T-helper 2 cell treated with Interferon-gamma antibody and Interleukin-4, amounts not matched to agents 100 ng/mL and 5 ng/mL, for 36 hours (primary cell): ENCODE results near the gene DCHS1. TPM values are rescaled to one million over a fixed set of nuclear protein-coding genes. Genes with fewer than 3 reads are reported as not detected.

Experiments used
- intact Hi-C: fragments of 100-400 bp; cut with micrococcal nuclease; formaldehyde crosslinking; loops from one replicate; pipeline ENCODE4 v1.15.1; 2023
- total RNA-seq: library from RNA; stranded (reverse); gene quantifications from 2 replicates; pipeline ENCODE4 v1.2.3, GENCODE V29; 2022

The DCHS1 gene
- total RNA-seq, 1 donor from 2014 or later, result 0.45 TPM

- intact Hi-C loops, result loop anchor here (5.0 kb wide), 1 partner anchor 35 kb away; the partner anchor contains the start of gene MRPL17
Observed at GRCh38 chr11:6646918-6647679, 8.5 kb downstream of the DCHS1 start.

GRCh38 chr11:6646576-6646917, 9.1 kb downstream of the DCHS1 start:
- intact Hi-C loops, result loop anchor here (5.0 kb wide), 1 partner anchor 36 kb away; the partner anchor contains the start of gene MRPL17

- intact Hi-C loops, result loop anchor here (5.0 kb wide), 1 partner anchor 36 kb away; the partner anchor contains the start of gene MRPL17
Observed at GRCh38 chr11:6646071-6646470, 9.5 kb downstream of the DCHS1 start.

GRCh38 chr11:6642957-6643356, 12.7 kb downstream of the DCHS1 start:
- intact Hi-C loops, result no loop called here

- intact Hi-C loops, result no loop called here
Observed at GRCh38 chr11:6640985-6641701, 14.5 kb downstream of the DCHS1 start.

- intact Hi-C loops, result no loop called here
Observed at GRCh38 chr11:6640036-6640984, 15.3 kb downstream of the DCHS1 start.

GRCh38 chr11:6638429-6638828, 17.2 kb downstream of the DCHS1 start:
- intact Hi-C loops, result no loop called here

GRCh38 chr11:6637871-6638270, 17.7 kb downstream of the DCHS1 start:
- intact Hi-C loops, result no loop called here

GRCh38 chr11:6636480-6636879, 19.1 kb downstream of the DCHS1 start:
- intact Hi-C loops, result no loop called here

GRCh38 chr11:6635082-6635932, 20.3 kb downstream of the DCHS1 start:
- intact Hi-C loops, result no loop called here

- intact Hi-C loops, result no loop called here
Observed at GRCh38 chr11:6634534-6634933, 21.1 kb downstream of the DCHS1 start.

- intact Hi-C loops, result no loop called here
Observed at GRCh38 chr11:6633422-6634408, 21.9 kb downstream of the DCHS1 start.

GRCh38 chr11:6632116-6633073, 23.2 kb downstream of the DCHS1 start:
- intact Hi-C loops, result no loop called here

- intact Hi-C loops, result no loop called here
Observed at GRCh38 chr11:6631361-6631890, 24.2 kb downstream of the DCHS1 start.

GRCh38 chr11:6630632-6631291, 24.8 kb downstream of the DCHS1 start:
- intact Hi-C loops, result no loop called here

- intact Hi-C loops, result no loop called here
Observed at GRCh38 chr11:6629892-6630631, 25.5 kb downstream of the DCHS1 start.

- intact Hi-C loops, result no loop called here
Observed at GRCh38 chr11:6629573-6629891, 26.1 kb downstream of the DCHS1 start.
